ENCODE data around the gene HADHA.
"Not testable (repeated sequence)": the region's sequence is repeated elsewhere in the genome, so short reads cannot be mapped to it uniquely, and the experiment has no call there.

Gene HADHA

DNA sequence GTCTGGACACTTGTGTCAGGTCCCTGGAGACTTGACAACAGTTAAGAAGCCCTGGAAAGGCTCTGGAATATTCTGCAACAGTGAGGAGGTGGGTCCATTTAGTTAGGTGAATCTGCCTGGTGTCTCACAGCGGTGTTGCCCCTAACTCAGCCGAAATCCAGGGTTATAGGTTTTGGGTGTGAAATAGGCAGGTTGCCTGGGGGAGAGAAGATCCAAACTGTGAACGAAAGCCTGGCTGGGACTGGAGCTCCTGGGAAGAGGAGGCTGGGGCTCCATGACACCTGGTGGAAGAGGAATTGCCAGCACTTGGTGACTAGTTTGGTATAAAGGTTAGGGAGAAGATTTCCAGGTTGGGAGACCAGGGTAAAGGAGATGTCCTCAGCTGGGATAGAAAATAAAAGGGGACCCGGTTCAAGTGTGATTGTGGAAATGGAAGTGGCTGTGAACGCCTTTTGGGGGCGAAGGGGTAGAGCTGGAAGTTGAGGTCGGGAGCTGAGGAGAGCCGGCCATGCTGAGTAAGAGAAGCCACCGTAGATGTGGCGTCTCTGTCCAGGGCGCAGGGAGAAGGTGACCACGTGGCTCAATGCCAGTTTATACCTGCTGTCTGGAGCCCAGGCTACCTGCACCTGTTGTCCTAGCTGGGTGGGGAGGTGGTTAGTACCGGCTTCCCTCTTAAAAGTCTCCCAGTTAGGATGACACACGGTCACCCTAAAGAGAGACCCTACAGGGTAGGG is 74.6 kb downstream of the HADHA start:
- Mint-ChIP-seq H3K27me3 (peaks cover 60% of the 10 kb centered on the region), H3K4me1 (peaks cover 13% of the 10 kb centered on the region), H3K9me3 (no peaks in the 10 kb centered on the region), H3K4me3 (no peak overlapping the region), H3K36me3 (peaks cover 3% of the 10 kb centered on the region), H3K27ac (no peak overlapping the region)
- CTCF ChIA-PET, result interaction anchor here (0.6 kb wide), 1 partner anchor 681 kb away, joined by 3 read pairs; no protein-coding TSS in a partner anchor
- DNase-seq, result no peak

DNA sequence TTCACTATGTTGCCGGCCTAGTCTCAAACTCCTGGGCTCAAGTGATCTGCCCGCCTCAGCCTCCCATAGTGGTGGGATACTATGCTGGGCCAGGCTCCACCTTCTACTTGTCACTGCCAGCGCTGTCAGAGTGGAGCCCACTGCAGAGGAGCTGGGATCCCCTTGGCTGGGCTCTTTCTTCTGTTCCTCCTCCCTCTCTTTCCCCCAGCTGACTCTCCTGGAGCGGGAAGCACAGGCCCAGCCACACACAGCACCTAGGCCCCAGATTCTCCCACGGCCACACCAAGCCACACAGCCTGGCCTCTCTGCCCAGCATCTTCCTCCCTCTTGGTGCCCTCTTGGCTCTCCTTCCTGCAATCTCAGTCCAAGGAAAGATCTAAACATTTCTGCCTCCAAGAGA is 75.2 kb downstream of the HADHA start:
- H3K27ac Mint-ChIP-seq, result no peak overlapping the region
- peaks cover 11% of the 10 kb centered on the region for H3K4me1 Mint-ChIP-seq
- H3K9me3 Mint-ChIP-seq, result no peaks in the 10 kb centered on the region
- H3K36me3 Mint-ChIP-seq, result peaks cover 1% of the 10 kb centered on the region
- H3K4me3 Mint-ChIP-seq, result no peak overlapping the region
- no peak for DNase-seq
- peaks cover 58% of the 10 kb centered on the region for H3K27me3 Mint-ChIP-seq
- CTCF ChIA-PET, result interaction anchor here (1.6 kb wide), 1 partner anchor 178 kb away, joined by 3 read pairs; no protein-coding TSS in a partner anchor

DNA sequence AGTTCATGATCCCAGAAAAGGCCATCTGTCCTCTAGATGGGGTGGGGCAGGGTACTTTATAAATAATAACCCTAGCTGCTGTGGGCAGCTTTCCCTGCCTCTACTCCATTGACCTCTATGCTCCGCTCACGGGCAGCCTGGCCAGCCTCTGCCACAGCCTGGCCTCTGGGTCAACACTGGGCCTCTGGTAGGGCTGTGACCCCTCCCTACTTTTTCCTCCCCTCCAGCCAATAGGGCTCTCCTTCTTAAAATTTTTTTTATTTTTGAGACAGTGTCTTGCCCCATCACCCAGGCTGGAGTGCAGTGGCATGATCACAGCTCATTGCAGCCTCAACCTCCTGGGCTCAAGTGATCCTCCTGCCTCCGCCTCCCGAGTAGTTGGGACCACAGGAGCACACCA is 75.6 kb downstream of the HADHA start:
- Mint-ChIP-seq H3K27ac (no peak overlapping the region), H3K27me3 (peaks cover 54% of the 10 kb centered on the region), H3K9me3 (no peaks in the 10 kb centered on the region), H3K36me3 (peaks cover 1% of the 10 kb centered on the region), H3K4me3 (no peak overlapping the region), H3K4me1 (peaks cover 10% of the 10 kb centered on the region)
- no peak for DNase-seq
- CTCF ChIA-PET, result interaction anchor here (0.7 to 1.6 kb wide), 2 partner anchors 177 to 1409 kb away, joined by 3 read pairs; no protein-coding TSS in a partner anchor

DNA sequence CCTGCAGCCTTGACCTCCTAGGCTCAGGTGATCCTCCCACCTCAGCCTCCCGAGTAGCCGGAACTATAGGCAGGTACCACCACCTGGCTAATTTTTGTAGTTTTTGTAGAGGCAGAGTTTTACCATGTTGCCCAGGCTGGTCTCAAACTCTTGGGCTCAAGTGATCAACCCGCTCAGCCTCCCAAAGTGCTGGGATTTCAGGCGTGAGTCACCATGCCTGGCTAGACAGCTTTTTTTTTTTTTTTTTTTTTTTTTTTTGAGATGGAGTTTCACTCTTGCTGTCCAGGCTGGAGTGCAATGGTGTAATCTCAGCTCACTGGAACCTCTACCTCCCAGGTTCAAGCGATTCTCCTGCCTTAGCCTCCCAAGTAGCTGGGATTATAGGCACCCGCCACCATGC is 77.9 kb downstream of the HADHA start:
- H3K27ac Mint-ChIP-seq, H3K4me1 Mint-ChIP-seq, CTCF ChIA-PET, H3K9me3 Mint-ChIP-seq, DNase-seq, H3K36me3 Mint-ChIP-seq, H3K4me3 Mint-ChIP-seq: not testable (repeated sequence)
- H3K27me3 Mint-ChIP-seq, result peaks cover 42% of the 10 kb centered on the region

DNA sequence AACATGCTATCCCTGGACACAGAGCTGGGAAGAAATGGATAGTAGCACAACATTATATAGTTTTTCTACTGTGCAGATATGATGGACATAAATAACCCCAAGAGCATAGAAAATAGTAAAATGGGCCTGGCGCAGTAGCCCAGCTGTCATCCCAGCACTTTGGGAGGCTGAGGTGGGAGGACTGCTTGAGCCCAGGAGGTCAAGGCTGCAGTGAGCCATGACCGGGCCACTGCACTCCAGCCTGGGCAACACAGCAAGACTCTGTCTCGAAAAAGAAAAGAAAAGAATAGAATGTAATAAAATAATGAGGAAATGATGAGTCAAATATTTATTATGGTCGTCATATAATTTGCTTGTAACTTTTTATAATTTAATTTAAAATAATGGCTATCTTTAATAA is 79.0 kb downstream of the HADHA start:
- DNase-seq, result no peak
- CTCF ChIA-PET, result interaction anchor here (0.6 to 0.7 kb wide), 2 partner anchors 121 to 210 kb away, joined by 3 read pairs; no protein-coding TSS in a partner anchor
- Mint-ChIP-seq H3K4me1 (no peaks in the 10 kb centered on the region), H3K27me3 (peaks cover 31% of the 10 kb centered on the region), H3K27ac (no peak overlapping the region), H3K36me3 (no peaks in the 10 kb centered on the region), H3K4me3 (no peak overlapping the region), H3K9me3 (no peaks in the 10 kb centered on the region)

DNA sequence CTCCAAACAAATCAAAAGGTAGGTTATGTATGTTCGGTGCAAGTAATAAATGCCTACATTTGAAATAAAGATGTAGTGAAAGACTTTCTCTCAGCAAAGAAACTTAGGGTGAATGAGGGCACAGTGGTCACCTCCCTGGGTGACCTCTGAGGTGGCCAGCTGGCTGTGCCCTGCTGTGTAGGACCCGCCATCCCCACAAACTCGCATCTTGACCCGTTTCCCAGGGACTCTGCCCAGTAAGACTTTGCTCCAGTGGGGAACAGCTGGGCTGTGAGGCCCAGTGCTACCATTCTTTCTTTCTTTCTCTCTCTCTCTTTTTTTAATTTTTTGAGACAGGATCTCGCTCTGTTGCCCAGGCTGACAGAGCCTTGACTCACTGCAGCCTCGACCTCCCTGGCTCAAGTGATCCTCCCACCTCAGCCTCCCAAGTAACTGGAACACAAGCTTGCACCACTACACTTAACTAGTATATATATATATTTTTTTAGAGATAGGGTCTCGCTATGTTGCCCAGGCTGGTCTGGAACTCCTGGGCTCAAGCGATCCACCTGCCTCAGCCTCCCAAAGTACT is 79.7 kb downstream of the HADHA start:
- Mint-ChIP-seq H3K27me3 (peaks cover 24% of the 10 kb centered on the region), H3K27ac (no peak overlapping the region), H3K36me3 (no peaks in the 10 kb centered on the region), H3K4me3 (no peak overlapping the region), H3K4me1 (no peaks in the 10 kb centered on the region), H3K9me3 (no peaks in the 10 kb centered on the region)
- no peak for DNase-seq
- CTCF ChIA-PET, result interaction anchor here (0.6 to 0.7 kb wide), 3 partner anchors 121 to 296 kb away, joined by 3 read pairs; no protein-coding TSS in a partner anchor

DNA sequence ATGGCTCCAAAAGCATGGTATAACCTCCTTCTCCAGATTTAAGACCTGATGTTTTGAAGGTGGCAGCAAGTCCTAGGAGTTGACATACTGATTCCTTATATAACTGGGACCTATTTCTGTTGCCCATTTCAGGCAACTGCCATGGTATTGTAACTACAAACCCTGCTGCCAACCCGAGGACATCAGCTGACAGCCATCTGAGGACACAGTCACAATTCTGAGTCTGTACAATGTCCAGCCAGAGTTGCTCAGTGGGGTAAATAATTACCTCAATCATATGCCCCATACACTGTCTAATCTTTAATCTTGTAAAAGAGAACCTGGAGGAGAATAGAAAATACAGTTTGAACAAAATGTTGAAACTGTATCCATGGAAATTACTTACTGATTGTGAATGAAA is 80.2 kb downstream of the HADHA start:
- DNase-seq, result no peak
- CTCF ChIA-PET, result no interaction called here
- no peak overlapping the region for H3K4me3 Mint-ChIP-seq
- no peak overlapping the region for H3K27ac Mint-ChIP-seq
- H3K27me3 Mint-ChIP-seq, result peaks cover 19% of the 10 kb centered on the region
- no peaks in the 10 kb centered on the region for H3K9me3 Mint-ChIP-seq
- no peaks in the 10 kb centered on the region for H3K4me1 Mint-ChIP-seq
- H3K36me3 Mint-ChIP-seq, result no peaks in the 10 kb centered on the region

DNA sequence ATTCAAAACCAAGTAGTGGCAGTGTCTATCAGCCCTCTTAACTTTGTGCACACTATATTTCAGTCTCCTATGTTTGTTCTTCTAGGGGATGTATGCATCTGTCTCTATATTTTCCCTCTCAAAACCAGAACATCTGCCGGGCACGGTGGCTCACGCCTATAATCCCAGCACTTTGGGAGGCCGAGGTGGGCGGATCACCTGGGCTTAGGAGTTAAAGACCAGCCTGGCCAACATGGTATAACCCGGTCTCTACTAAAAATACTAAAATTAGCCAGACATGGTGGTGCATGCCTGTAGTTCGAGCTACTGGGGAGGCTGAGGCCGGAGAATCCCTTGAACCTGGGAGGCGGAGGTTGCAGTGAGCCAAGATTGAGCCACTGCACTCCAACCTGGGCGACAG is 81.5 kb downstream of the HADHA start:
- H3K9me3 Mint-ChIP-seq, result no peaks in the 10 kb centered on the region
- H3K4me1 Mint-ChIP-seq, result no peaks in the 10 kb centered on the region
- no peak for DNase-seq
- no peak overlapping the region for H3K27ac Mint-ChIP-seq
- H3K4me3 Mint-ChIP-seq, result no peak overlapping the region
- H3K27me3 Mint-ChIP-seq, result peaks cover 17% of the 10 kb centered on the region
- CTCF ChIA-PET, result no interaction called here
- H3K36me3 Mint-ChIP-seq, result no peaks in the 10 kb centered on the region

DNA sequence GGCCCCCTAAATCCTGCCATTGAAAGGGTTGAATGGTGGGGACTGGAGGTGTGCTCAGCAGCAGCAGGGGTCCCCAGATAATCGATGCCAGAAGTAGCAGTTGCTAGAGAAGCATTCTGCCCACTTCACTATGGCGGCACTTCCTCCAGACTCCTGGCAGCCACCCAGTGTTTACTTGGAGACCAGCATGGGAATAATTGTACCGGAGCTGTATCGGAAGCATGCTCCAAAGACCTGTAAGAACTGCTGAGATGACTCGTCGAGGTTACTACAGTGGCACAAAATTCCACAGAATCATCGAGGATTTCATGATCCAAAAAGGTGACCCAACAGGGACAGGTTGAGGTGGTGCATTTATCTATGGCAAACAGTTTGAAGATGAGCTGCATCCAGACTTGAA is 82.5 kb downstream of the HADHA start:
- Mint-ChIP-seq H3K4me1 (no peaks in the 10 kb centered on the region), H3K27me3 (peaks cover 17% of the 10 kb centered on the region), H3K9me3 (no peaks in the 10 kb centered on the region), H3K27ac (no peak overlapping the region), H3K4me3 (no peak overlapping the region), H3K36me3 (no peaks in the 10 kb centered on the region)
- DNase-seq, result no peak
- CTCF ChIA-PET, result no interaction called here

DNA sequence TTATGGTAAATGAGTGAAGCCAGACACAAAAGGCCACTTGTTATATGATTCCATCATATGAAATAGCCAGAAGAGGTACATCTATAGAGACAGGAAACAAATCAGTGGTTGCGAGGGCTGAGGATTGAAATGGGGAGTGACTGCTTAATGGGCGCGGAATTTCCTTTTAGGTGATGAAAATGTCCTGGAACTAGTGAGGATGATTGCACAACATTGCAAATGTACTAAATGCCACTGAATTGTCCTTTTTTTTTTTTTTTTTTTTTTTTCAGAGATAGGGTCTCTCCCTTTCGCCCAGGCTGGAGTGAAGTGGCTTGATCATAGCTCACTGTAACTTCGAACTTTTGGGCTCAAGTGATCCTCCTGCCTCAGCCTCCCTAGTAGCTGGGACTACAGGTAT is 86.9 kb downstream of the HADHA start:
- H3K27me3 Mint-ChIP-seq, result peaks cover 14% of the 10 kb centered on the region
- no peaks in the 10 kb centered on the region for H3K9me3 Mint-ChIP-seq
- no peak overlapping the region for H3K27ac Mint-ChIP-seq
- H3K4me3 Mint-ChIP-seq, result no peak overlapping the region
- CTCF ChIA-PET, result no interaction called here
- H3K36me3 Mint-ChIP-seq, result no peaks in the 10 kb centered on the region
- H3K4me1 Mint-ChIP-seq, result no peaks in the 10 kb centered on the region
- no peak for DNase-seq

DNA sequence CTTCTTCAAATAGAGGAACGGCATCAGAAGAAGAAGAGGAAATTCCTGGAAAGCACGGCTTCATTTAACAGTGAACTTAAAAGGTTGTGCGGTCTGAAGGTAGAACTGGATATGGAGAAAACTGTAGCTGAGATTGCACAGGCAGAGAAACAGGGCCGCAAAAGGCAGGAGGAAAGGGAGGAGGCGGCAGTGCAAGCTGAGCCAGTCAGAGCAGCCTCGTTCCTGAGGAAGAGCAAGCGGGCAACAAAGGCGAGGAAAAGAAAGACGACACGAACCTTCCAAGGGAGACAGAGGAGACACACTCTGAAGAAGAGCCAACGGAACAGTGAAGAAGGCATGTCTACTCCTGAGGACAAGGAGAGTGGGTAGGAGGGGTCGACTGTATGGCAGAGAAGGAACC is 94.2 kb downstream of the HADHA start:
- CTCF ChIA-PET, result interaction anchor here (1.2 to 1.5 kb wide), 2 partner anchors 160 to 199 kb away, joined by 3 to 6 read pairs; no protein-coding TSS in a partner anchor
- no peak overlapping the region for H3K27ac Mint-ChIP-seq

DNA sequence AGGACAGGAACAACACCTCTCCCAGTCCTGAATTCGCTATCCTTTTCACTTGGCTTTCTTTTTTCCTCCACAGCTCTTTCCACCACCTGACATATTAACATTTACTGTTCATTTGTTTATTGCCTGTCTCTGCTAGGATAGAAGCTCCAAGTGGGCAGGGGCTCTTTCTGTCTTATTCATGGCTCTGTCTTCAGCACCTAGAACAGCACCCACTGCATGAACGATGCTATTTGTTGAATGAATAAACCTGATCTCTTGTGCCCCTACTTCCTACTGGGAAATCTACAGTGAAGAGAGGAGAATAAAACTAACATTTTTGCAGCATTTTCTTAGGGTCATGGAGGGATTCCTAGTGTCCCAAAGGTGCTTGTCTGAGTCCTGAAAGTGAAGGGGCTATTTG is 95.9 kb downstream of the HADHA start:
- H3K9me3 Mint-ChIP-seq, result no peaks in the 10 kb centered on the region
- no peak for DNase-seq
- peaks cover 30% of the 10 kb centered on the region for H3K27me3 Mint-ChIP-seq
- H3K27ac Mint-ChIP-seq, result no peak overlapping the region
- H3K36me3 Mint-ChIP-seq, result no peaks in the 10 kb centered on the region
- CTCF ChIA-PET, result interaction anchor here (0.6 to 1.7 kb wide), 2 partner anchors 14 to 157 kb away, joined by 3 to 6 read pairs; no protein-coding TSS in a partner anchor
- H3K4me1 Mint-ChIP-seq, result no peaks in the 10 kb centered on the region
- no peak overlapping the region for H3K4me3 Mint-ChIP-seq

More for the DNA sequence above, 94.2 kb downstream of the HADHA start:
- DNase-seq, result no peak
- no peak overlapping the region for H3K4me3 Mint-ChIP-seq
- H3K36me3 Mint-ChIP-seq, result no peaks in the 10 kb centered on the region
- H3K4me1 Mint-ChIP-seq, result no peaks in the 10 kb centered on the region
- no peaks in the 10 kb centered on the region for H3K9me3 Mint-ChIP-seq
- peaks cover 30% of the 10 kb centered on the region for H3K27me3 Mint-ChIP-seq

DNA sequence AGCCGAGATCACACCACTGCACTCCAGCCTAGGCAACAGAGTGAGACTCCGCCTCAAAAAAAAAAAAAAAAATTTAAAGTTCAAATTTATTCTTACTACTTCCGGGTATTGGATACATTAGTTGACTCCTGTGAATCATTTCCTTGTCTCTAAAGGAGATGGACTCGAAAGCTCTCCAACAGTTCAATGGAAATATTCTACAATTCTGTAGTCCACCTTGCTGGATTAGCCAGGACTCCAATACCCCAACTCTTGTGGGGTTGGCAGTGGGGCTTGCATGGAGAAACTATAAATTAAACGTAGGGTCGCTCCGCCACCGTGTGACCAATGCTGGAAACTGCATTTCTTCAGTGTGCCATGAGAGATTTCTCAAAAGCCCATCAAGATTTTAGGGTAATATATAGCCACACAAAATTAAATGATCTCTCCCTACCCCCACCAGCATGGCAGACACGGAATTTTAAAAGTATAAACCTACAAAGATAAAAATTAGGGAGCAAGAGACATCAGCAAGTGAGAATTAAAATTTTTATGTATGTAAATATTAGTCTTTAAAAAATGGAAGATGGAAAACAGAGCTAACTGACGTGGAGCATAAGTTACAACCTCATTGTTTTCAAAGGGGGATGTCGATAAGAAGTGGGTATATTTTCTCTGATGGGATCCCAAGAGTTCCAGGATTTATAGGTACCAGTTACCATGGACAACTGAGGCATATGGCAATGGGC is 99.3 kb downstream of the HADHA start:
- Mint-ChIP-seq H3K4me1 (no peaks in the 10 kb centered on the region), H3K9me3 (no peaks in the 10 kb centered on the region), H3K36me3 (no peaks in the 10 kb centered on the region), H3K4me3 (no peak overlapping the region), H3K27ac (no peak overlapping the region), H3K27me3 (peaks cover 13% of the 10 kb centered on the region)
- DNase-seq, result peak; percentile 75
- CTCF ChIA-PET, result interaction anchor here (0.6 to 4.7 kb wide), 17 partner anchors 53 to 446 kb away, joined by 3 to 25 read pairs (median 4); no protein-coding TSS in a partner anchor

DNA sequence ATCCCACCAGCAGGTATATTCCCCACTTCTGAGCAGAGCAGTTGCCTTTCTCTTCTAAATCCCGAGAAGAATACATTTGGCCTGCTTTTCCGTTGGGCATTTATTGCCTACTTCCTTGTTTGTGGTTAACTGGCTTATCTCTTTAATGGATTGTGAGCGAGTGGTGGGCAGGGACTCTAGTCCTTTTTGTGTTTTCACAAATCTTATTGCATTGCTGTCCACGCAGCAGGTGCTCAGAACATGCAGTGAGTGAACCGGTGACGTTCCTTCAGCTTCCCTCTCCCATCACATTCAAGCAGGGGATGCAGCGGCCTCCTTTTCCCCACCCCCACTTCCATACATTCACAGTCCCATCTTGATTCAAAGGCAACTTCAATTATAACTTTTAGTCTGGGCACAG is 100.4 kb downstream of the HADHA start:
- no peak overlapping the region for H3K27ac Mint-ChIP-seq
- no peak for DNase-seq
- no peaks in the 10 kb centered on the region for H3K9me3 Mint-ChIP-seq
- H3K36me3 Mint-ChIP-seq, result no peaks in the 10 kb centered on the region
- peaks cover 5% of the 10 kb centered on the region for H3K27me3 Mint-ChIP-seq
- CTCF ChIA-PET, result interaction anchor here (0.6 to 4.7 kb wide), 10 partner anchors 56 to 445 kb away, joined by 3 to 25 read pairs (median 8); no protein-coding TSS in a partner anchor
- H3K4me3 Mint-ChIP-seq, result no peak overlapping the region
- no peaks in the 10 kb centered on the region for H3K4me1 Mint-ChIP-seq
